ENCODE data around the gene RXRB. TPM values are rescaled to one million over a fixed set of nuclear protein-coding genes. Genes with fewer than 3 reads are reported as not detected.

The RXRB gene
- total and polyA plus RNA-seq, 7 donors: 15.6 to 33.2 (median 28.5) TPM

GRCh38 chr6:33208091-33208967 is 7.9 kb upstream of the RXRB start, which contains the start of gene RING1:
Gene RING1, plus strand, starts transcription at chr6:33208500. Its CDS starts 323 bp downstream, at chr6:33208823.
- TF ChIP-seq POLR2AphosphoS5 (IDR thresholded peaks at IDR 0.05) (peak; percentile 99 to 100 (median 100)), EP300 (IDR thresholded peaks at IDR 0.05) (peak in 1 of 4 donors; percentile 57), POLR2A (IDR thresholded peaks at IDR 0.05) (peak; percentile 99)
- TF ChIP-seq, protein P1, sequence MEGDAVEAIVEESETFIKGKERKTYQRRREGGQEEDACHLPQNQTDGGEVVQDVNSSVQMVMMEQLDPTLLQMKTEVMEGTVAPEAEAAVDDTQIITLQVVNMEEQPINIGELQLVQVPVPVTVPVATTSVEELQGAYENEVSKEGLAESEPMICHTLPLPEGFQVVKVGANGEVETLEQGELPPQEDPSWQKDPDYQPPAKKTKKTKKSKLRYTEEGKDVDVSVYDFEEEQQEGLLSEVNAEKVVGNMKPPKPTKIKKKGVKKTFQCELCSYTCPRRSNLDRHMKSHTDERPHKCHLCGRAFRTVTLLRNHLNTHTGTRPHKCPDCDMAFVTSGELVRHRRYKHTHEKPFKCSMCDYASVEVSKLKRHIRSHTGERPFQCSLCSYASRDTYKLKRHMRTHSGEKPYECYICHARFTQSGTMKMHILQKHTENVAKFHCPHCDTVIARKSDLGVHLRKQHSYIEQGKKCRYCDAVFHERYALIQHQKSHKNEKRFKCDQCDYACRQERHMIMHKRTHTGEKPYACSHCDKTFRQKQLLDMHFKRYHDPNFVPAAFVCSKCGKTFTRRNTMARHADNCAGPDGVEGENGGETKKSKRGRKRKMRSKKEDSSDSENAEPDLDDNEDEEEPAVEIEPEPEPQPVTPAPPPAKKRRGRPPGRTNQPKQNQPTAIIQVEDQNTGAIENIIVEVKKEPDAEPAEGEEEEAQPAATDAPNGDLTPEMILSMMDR (IDR thresholded peaks at IDR 0.05): no peak
- Histone ChIP-seq H3K4me1 (peaks cover 0 to 48% (median 38%) of the 10 kb centered on the region in 4 donors), H3K27me3 (no peaks in the 10 kb centered on the region), H3K36me3 (peaks cover 7 to 32% (median 9%) of the 10 kb centered on the region in 4 donors), H3K4me3 (peak within 1 kb of the TSS; percentile 78 to 95 (median 94)), H3K27ac (peak within 1 kb of the TSS; percentile 95 to 99 (median 96)), H3K9me3 (no peaks in the 10 kb centered on the region)
- peak; percentile 94 for DNase-seq
- intact Hi-C loops (cut with DNase I): loop anchor here (2.0 to 10.0 kb wide), 4 partner anchors 40 to 1014 kb away; partner anchors contain the start of genes GPSM3, PBX2, PSMB9 and SYNGAP1
- 0 to 1% methylated on average over 85 to 86 of the region's 86 CpGs for WGBS, 2 donors

DNA sequence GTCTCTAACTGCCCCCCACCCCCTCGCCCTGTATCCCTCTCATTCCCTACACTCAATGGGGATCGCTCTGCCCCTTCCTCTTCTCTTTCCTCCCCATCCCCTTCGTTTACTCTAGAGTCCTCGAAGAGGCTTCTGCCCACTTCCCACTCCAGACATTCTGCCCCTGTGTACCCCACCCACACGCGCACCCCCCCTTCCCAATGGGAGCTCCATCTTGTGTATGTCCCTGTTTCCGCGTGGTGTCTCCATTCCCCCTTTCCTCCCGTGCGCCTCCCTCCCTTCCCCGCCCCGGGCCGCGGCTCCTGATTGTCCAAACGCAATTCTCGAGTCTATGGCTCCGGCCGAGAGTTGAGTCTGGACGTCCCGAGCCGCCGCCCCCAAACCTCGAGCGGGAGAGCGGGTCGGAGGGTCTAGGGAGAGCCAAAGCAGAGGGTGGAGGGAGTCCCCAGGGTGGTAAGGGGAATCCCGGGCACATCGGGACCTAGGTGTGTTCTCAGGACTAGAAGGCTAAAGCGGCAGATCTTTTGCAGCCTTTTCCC is 7.2 kb upstream of the RXRB start:
- WGBS, 2 donors: 1 to 2% methylated on average over 29 of the region's 29 CpGs
- Histone ChIP-seq H3K27ac (peak overlapping the region; percentile 95 to 99 (median 96)), H3K36me3 (peaks cover 13 to 39% (median 15%) of the 10 kb centered on the region in 4 donors), H3K4me1 (peaks cover 0 to 47% (median 33%) of the 10 kb centered on the region in 4 donors), H3K4me3 (peak overlapping the region; percentile 78 to 95 (median 94)), H3K27me3 (no peaks in the 10 kb centered on the region), H3K9me3 (no peaks in the 10 kb centered on the region)
- peak; percentile 82 for DNase-seq
- intact Hi-C loops (cut with DNase I): loop anchor here (2.0 to 10.0 kb wide), 4 partner anchors 41 to 1013 kb away; partner anchors contain the start of genes GPSM3, PBX2, PSMB9 and SYNGAP1
- TF ChIP-seq, protein P1 (IDR thresholded peaks at IDR 0.05): no peak
- TF ChIP-seq EP300 (IDR thresholded peaks at IDR 0.05) (no peak), POLR2AphosphoS5 (IDR thresholded peaks at IDR 0.05) (no peak), POLR2A (IDR thresholded peaks at IDR 0.05) (no peak)

GRCh38 chr6:33206864-33207551 is 6.5 kb upstream of the RXRB start:
- H3K9me3 ChIP-seq: no peaks in the 10 kb centered on the region
- peak overlapping the region in 3 of 4 donors; percentile 95 to 99 (median 98) for H3K27ac ChIP-seq
- WGBS, 2 donors: 39 to 46% methylated on average over 20 of the region's 20 CpGs
- peaks cover 13 to 45% (median 19%) of the 10 kb centered on the region in 4 donors for H3K36me3 ChIP-seq
- TF ChIP-seq POLR2A (IDR thresholded peaks at IDR 0.05) (no peak), POLR2AphosphoS5 (IDR thresholded peaks at IDR 0.05) (no peak), EP300 (IDR thresholded peaks at IDR 0.05) (no peak)
- TF ChIP-seq, protein P1 (IDR thresholded peaks at IDR 0.05): no peak
- peaks cover 0 to 52% (median 36%) of the 10 kb centered on the region in 4 donors for H3K4me1 ChIP-seq
- peak overlapping the region; percentile 78 to 95 (median 94) for H3K4me3 ChIP-seq
- no peak for DNase-seq
- intact Hi-C loops (cut with DNase I): loop anchor here (5.0 to 10.0 kb wide), 3 partner anchors 218 to 1012 kb away; partner anchors contain the start of genes GPSM3, PBX2, PSMB9 and SYNGAP1
- H3K27me3 ChIP-seq: no peaks in the 10 kb centered on the region

All from sigmoid colon (tissue), 7 donors.